Fibroblast of the aortic adventitia (primary cell): ENCODE data around the gene SRD5A1. TPM values are rescaled to one million over a fixed set of nuclear protein-coding genes. Genes with fewer than 3 reads are reported as not detected.

Experiments
- DNase-seq: peaks from one replicate; pipeline ENCODE4 v3.0.0-alpha.2; 2010; ENCODE audit warnings: low read depth
- H3K4me3 ChIP-seq: 2 replicates; pipeline ENCODE4 v1.5.1; 2011; ENCODE audit warnings: low read depth, mild to moderate bottlenecking, control low read depth, low read length, moderate library complexity
- total RNA-seq: library from RNA; depleted of rRNA; stranded (reverse); fragments of >200 nt; gene quantifications from 2 replicates; pipeline ENCODE4 v1.2.3, GENCODE V29; 2012; ENCODE audit warnings: low replicate concordance
- TF ChIP-seq, protein P1 (sequence below): IDR thresholded peaks from 2 replicates; pipeline ENCODE4 v1.5.1; 2011; ENCODE audit warnings: mild to moderate bottlenecking, low read length, control low read depth, inconsistent platforms; ENCODE audit not compliant: insufficient read depth

The SRD5A1 gene
- total RNA-seq, 1 donor, result 12.0 TPM

DNA sequence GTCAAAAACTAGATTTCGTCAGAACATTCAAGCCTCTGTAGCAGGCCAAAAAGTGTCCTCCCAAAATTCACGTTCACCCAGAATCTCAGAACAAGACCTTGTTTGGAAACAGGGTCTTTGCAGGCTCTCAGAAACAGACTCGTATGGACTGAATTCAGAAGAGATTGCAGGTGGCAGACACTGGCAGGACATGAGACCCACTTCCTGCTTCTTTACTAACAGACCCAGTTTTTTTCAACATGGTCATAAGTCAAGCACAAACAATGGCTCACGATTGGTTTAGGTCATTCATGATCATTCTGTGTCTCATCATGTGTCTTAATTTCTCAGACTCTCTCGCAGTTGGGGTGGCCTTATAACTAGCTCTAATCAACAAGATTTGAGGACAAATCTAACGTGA is 74.6 kb downstream of the SRD5A1 start:
- DNase-seq, result no peak
- H3K4me3 ChIP-seq, result no peak overlapping the region
- TF ChIP-seq, protein P1, sequence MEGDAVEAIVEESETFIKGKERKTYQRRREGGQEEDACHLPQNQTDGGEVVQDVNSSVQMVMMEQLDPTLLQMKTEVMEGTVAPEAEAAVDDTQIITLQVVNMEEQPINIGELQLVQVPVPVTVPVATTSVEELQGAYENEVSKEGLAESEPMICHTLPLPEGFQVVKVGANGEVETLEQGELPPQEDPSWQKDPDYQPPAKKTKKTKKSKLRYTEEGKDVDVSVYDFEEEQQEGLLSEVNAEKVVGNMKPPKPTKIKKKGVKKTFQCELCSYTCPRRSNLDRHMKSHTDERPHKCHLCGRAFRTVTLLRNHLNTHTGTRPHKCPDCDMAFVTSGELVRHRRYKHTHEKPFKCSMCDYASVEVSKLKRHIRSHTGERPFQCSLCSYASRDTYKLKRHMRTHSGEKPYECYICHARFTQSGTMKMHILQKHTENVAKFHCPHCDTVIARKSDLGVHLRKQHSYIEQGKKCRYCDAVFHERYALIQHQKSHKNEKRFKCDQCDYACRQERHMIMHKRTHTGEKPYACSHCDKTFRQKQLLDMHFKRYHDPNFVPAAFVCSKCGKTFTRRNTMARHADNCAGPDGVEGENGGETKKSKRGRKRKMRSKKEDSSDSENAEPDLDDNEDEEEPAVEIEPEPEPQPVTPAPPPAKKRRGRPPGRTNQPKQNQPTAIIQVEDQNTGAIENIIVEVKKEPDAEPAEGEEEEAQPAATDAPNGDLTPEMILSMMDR, result no peak

DNA sequence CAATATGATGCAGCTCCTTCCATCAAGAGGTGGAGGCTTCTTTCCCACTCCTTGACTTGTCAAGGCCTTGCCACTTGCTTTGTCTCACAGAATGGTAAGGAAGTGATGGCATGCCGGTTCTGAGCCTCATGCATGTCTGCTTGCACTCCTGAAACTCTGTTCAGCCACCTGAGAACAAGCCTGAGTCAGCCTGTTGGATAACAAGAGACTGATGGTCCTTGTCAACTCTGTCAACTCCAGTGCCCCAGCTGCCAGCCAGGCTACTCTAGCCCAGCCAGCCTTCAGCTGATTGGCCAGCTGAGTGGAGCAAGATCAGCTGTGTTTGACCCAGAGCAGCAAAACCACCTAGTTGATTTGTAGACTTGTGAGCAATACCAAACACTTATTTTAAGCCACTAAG is 75.6 kb downstream of the SRD5A1 start:
- DNase-seq, result no peak
- no peak overlapping the region for H3K4me3 ChIP-seq
- TF ChIP-seq, protein P1, result no peak

DNA sequence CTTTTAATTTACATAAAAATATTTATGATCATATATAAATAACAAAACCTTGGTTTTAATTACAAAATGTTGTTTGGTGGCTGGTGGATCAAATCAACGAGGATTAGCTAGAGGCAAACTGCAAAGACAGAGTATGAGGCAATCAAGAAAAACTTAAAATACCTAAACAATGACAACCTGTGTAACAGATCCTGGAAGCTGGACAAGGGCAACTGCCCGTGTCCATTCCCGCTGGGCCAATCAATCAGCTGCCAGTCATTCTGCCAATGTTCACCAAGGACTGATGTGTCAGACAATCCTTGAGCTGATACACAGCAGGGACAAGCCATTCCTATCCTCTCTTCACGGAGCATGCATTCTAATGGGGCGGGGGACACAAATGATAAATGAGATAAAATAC is 76.8 kb downstream of the SRD5A1 start:
- DNase-seq, result no peak
- TF ChIP-seq, protein P1, result no peak
- no peak overlapping the region for H3K4me3 ChIP-seq

DNA sequence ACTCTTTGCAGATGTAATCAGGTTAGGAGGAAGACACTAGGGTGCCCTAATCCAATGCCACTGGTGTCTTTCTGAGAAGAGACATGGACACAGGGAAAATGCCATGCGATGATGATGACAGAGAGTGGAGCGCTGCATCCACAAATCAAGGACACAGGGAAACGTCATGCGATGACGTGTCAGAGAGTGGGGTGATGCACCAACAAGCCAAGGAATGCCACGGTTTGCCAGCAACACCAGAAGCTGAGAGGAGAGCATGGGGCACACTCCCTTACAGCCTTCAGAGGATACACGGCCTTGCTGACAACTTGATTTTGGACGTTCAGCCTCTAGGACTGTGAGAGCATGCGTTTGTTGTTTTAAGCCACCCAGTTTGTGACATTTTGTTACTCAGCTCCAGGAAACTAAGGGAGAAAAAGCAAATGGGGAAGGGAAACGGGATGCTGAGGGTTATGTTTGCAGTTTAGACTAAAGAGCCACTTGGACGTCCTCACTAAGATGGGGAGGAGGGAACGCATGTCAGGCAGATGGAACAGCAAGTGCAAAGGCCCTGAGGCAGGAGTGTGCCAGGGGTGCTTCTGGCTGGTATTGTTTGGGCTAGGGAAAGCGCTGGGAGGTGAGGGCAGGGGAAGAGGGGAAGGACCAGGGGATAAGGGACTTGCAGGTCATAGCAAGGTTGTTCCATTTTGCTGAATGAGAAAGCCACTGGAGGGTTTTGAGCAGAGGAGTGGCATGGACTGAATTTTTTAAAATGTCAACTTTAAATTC is 77.5 kb downstream of the SRD5A1 start:
- TF ChIP-seq, protein P1, result no peak
- no peak for DNase-seq
- no peak overlapping the region for H3K4me3 ChIP-seq

DNA sequence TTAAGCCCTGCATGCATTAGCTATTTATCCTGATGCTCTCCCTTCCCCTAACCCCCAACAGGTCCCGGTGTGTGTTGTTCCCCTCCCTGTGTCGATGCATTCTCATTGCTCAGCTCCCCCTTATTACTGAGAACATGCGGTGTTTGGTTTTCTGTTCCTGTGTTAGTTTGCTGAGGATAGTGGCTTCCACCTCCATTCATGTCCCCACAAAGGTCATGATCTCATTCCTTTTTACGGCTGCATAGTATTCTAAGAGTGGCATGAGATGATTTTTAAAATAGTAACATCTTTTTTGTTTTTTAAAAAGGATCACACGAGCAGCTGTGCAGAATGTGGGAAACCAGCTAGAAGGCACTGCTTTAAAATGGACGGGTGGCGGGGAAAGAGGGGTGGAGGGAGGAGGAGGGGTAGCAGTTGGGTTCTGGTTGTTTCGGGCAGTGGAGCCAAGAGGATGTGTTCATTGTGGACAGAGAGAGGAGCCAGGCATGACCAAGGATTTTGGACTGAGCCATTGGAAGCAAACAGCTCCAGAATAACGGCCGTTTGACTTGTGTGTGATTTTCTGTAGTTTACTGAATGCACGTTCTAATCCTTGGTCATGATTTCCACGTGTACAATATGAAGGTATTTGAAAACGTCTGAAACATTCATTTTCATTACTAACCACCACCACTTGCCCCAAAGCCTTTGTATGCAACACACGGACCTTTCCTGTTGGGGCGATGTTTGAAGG is 78.3 kb downstream of the SRD5A1 start:
- TF ChIP-seq, protein P1, result peak; percentile 40
- peak; percentile 66 for DNase-seq
- H3K4me3 ChIP-seq, result peak overlapping the region; percentile 80

DNA sequence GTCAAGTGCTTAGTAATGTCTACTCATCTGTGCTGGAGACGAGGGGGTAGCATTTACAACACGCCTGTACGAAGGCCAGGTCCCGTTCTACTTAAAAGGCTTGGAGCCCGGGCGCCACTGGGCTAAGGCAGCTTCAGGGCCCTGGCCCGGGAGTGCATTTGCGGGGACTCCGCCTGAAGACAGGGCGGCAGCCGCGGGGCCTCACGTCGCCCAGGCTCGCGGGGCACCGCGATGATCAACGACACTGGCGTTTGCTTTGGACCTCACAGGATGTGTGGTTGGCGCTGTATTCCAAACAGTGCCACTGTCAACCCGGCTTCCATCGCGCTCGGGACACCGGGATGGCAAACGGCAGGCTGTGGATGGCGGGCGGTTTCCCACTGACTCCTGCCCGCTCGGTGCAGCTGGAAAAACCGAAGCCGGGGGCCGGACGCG is 78.9 kb downstream of the SRD5A1 start:
- TF ChIP-seq, protein P1, result no peak
- DNase-seq, result no peak
- H3K4me3 ChIP-seq, result peak overlapping the region; percentile 80
